ENCODE measurements around the gene C4orf36.

DNA sequence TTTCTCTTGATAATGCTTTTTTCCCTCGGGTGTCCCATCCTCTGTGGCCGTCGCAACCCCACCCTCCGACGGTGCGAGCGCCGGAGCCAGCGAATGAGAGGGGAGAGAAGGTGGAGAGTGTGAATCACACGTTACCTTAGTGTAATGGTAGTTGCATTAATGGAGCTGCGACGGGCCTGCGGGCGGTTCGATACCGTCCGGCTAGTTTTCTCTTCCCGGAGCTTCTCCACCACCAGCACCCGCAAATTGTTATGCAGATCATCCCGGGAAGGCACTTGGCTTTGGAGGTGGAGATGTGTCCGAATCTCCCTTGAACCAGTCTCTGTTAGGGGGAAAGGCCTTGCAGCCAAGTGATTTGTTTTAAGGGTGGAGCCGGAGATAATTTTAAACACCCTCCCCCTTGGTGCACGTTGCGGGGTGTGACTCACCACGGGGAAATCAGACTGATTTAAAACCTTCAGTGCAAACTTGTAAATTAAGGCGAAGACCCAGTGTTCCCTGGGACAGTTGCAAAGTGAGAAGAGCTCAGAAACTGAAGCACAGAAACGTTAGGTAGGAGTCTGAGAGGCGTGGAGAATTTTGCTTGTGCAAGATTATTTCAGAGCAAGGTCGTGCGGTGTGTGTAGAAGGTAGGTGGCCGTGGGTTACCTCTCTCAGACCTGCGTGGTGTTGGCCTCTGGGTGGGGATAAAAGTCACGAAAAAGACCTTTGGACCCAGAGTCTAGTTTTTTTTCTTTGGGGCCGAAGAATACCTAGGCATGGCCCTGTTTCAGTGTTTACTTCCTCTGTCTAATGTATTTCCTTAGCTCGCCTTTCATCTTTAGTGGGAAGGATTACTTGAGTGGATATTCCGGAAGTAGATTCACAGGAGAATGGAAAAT lies 43.9 kb upstream of the C4orf36 start:
- TF ChIP-seq, protein P1, sequence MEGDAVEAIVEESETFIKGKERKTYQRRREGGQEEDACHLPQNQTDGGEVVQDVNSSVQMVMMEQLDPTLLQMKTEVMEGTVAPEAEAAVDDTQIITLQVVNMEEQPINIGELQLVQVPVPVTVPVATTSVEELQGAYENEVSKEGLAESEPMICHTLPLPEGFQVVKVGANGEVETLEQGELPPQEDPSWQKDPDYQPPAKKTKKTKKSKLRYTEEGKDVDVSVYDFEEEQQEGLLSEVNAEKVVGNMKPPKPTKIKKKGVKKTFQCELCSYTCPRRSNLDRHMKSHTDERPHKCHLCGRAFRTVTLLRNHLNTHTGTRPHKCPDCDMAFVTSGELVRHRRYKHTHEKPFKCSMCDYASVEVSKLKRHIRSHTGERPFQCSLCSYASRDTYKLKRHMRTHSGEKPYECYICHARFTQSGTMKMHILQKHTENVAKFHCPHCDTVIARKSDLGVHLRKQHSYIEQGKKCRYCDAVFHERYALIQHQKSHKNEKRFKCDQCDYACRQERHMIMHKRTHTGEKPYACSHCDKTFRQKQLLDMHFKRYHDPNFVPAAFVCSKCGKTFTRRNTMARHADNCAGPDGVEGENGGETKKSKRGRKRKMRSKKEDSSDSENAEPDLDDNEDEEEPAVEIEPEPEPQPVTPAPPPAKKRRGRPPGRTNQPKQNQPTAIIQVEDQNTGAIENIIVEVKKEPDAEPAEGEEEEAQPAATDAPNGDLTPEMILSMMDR (IDR thresholded peaks at IDR 0.05) = no peak
- TF ChIP-seq POLR2A (IDR thresholded peaks at IDR 0.05) = no peak
